GM19397 (cell line): Measurements from ENCODE around the gene ADGRL3.

ENCODE experiments used
- ATAC-seq: cut with Tn5 transposase; IDR thresholded peaks from one replicate; pipeline ENCODE4 v1.9.1; 2021; ENCODE audit warnings: mild to moderate bottlenecking, moderate library complexity; ENCODE audit not compliant: unreplicated experiment

ADGRL3 gene

GRCh38 chr4:61275241-61275640 lies 75.1 kb downstream of the ADGRL3 start:
- no peak for ATAC-seq

- no peak for ATAC-seq
These were observed 75.9 kb downstream of the ADGRL3 start for GRCh38 chr4:61276029-61276428.

- ATAC-seq: no peak
These were observed 77.9 kb downstream of the ADGRL3 start for GRCh38 chr4:61277785-61278760.

GRCh38 chr4:61292322-61292721 lies 92.2 kb downstream of the ADGRL3 start:
- no peak for ATAC-seq

GRCh38 chr4:61293707-61294400 lies 93.7 kb downstream of the ADGRL3 start:
- ATAC-seq: no peak

GRCh38 chr4:61294936-61295335 lies 94.8 kb downstream of the ADGRL3 start:
- no peak for ATAC-seq

- no peak for ATAC-seq
These were observed 96.0 kb downstream of the ADGRL3 start for GRCh38 chr4:61296144-61296543.

- ATAC-seq: no peak
These were observed 98.1 kb downstream of the ADGRL3 start for GRCh38 chr4:61298178-61298740.

GRCh38 chr4:61299316-61299715 lies 99.2 kb downstream of the ADGRL3 start:
- no peak for ATAC-seq

- ATAC-seq: no peak
These were observed 100.2 kb downstream of the ADGRL3 start for GRCh38 chr4:61300266-61300844.

- ATAC-seq: no peak
These were observed 101.1 kb downstream of the ADGRL3 start for GRCh38 chr4:61301271-61301670.

GRCh38 chr4:61308033-61308432 lies 107.9 kb downstream of the ADGRL3 start:
- ATAC-seq: no peak

- ATAC-seq: no peak
These were observed 109.5 kb downstream of the ADGRL3 start for GRCh38 chr4:61309616-61310015.

GRCh38 chr4:61312526-61312925 lies 112.4 kb downstream of the ADGRL3 start:
- no peak for ATAC-seq

GRCh38 chr4:61318431-61318830 lies 118.3 kb downstream of the ADGRL3 start:
- no peak for ATAC-seq

- no peak for ATAC-seq
These were observed 119.0 kb downstream of the ADGRL3 start for GRCh38 chr4:61319156-61319555.

GRCh38 chr4:61320154-61320553 lies 120.0 kb downstream of the ADGRL3 start:
- no peak for ATAC-seq

GRCh38 chr4:61320631-61321030 lies 120.5 kb downstream of the ADGRL3 start:
- ATAC-seq: no peak

GRCh38 chr4:61332693-61333092 lies 132.6 kb downstream of the ADGRL3 start:
- no peak for ATAC-seq

GRCh38 chr4:61333490-61333889 lies 133.4 kb downstream of the ADGRL3 start:
- ATAC-seq: no peak

GRCh38 chr4:61335241-61335763 lies 135.2 kb downstream of the ADGRL3 start:
- no peak for ATAC-seq
